ENCODE measurements around the gene TGM3.

The TGM3 gene

DNA sequence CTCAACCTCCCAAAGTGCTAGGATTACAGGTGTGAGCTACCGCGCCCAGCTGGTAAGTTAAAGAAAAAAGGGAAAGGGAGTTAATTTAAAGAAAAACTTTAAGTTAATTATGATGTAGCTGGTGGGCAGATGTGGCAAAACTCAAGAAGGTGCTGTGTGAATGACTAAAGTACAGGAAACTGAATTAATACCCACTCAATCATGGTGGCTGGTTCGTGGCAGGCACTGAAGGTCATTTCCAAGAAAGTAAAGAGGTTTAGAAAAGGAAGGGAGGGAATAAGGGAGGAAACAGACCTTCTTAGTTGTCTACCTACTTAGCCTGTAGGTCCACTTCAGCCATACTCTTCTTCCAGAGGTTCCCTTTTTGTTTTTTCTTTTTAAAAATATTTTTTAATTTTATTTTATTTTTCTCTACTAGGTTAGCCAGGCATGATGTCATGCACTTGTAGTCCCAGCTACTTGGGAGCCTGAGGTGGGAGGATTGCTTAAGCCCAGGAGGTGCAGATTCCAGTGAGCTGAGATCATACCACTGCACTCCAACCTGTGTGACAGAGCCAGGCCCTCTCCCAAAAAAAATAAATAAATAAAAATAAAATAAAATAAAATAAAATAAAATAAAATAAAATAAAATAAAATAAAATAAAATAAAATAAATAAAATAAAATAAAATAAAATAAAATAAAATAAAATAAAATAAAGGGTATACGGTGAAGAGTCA, 11.9 kb upstream of the TGM3 start:
- no peak for DNase-seq (ENCODE audit: low read depth in 1 of 2, low spot score in 1 of 2)

DNA sequence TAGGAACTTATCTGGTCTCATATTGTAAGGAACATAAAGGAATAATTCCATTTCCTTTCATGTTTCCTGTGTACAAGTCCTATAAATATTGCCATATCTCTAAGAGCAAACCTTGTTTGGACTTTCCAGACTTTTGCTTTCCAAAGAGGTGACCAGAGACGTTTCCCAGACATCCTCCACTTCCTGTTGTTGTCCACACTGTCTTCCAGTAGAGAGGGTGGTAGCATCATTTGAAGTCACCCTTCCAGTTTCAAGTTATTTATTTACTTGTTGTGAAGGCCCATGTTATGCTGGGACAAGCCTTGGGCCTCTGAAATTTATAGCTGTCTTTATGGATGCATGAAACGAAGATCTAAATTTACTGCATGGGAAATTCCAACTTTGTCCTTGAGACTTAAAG, 10.6 kb upstream of the TGM3 start:
- no peak for DNase-seq (ENCODE audit: low read depth in 1 of 2, low spot score in 1 of 2)

DNA sequence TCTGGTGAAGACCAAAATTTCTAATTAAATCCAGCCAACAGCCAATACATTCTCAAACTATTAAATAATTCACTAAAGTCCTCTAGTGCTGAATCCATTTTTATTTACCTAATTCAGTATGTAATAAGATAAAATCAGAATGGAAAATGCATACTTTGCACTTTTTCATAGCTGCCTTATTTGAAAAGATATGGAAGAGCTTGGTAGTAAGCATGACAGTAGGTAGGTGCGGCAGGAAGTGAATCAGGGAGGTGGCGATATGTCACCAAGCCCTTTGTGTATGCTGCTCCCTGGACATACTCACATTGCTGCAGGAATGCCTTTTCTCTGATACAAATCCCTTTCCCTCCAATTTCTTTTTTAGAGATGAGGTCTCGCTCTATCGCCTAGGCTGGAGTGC, 10.2 kb upstream of the TGM3 start:
- no peak for DNase-seq (ENCODE audit: low read depth in 1 of 2, low spot score in 1 of 2)

DNA sequence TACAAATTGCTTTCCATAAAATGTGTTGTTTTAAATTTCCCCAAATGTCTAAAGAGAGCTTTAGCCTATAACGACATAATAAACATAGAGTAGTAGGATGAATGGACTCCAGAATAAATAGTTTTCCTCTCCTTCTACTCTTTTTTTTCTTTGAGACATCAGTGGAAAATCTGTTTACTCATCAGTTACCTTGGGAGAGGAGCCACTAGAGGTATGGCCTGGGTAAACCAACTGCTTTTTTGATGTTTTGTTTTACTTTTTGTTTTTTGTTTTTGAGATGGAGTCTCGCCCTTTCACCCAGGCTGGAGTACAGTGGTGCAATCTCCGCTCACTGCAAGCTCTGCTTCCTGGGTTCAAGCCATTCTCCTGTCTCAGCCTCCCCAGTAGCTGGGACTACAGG, 8.3 kb upstream of the TGM3 start:
- no peak for DNase-seq (ENCODE audit: low read depth in 1 of 2, low spot score in 1 of 2)

DNA sequence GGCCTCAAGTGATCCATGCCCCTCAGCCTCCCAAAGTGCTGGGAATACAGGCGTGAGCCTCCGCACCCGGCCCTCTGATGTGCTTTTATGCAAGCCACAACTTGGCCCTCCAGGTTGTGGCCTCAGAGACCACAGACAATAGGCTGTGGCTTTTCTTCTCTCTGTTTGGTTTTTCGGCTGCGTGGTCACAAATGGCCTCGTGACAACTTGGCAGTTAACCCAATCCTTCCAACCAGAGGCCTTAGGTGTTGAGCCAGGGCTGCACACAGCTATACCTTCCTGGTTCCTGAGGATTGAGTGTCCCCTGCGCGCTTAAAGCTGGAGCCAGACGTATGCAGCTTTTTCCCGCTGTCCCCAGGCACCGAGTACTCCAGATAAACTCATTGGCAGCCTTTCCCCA, 6.3 kb upstream of the TGM3 start:
- no peak for DNase-seq (ENCODE audit: low read depth in 1 of 2, low spot score in 1 of 2)

DNA sequence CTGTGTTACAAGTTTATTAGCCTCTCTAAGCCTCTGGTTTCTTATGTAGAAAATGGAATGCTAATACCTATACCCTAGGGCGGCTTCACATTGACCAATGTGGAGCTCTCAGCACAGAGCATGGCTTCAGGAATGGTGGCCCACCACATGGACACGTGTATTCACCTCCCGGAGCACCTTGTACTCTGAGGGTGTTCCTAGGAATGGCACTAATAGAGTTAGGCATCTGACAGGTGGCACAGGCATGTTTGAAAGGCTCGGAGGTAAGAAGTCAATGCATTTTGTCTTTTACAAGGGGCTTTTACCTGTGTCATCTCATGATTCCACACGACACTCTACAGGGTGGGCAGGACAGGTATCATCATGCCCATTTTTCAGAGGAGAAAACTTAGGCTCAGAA, 5.3 kb upstream of the TGM3 start:
- DNase-seq (ENCODE audit: low read depth in 1 of 2, low spot score in 1 of 2): no peak

DNA sequence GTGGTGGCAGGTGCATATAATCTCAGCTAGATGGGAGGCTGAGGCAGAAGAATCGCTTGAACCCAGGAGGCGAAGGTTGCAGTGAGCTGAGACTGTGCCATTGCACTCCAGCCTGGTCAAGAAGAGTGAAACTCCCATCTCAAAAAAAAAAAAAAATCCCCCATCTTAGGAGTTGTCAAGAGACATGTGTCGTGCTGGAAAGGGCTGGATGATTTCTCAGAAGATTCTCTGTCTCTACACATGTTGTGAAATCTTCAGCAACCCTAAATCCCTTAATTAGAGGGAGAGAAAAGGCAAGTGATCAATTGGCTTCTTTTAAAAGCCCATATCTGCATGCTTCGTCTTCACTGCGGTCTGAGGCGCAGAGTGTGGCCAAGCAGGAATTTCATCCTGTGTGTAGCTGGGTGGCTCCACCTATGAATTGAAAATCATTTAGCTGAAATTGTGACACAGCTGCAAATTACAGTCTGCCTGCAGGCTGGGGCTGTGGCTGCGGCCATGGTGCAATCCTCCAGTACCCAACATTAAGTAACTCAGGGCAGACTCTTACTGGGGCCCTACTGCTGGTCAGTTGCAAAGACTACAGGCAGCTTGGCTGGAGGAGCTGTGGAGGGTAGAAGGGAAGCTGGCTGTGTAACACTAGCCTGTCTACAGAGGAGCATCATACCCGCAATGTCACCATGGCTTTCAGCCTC, 3.2 kb upstream of the TGM3 start:
- DNase-seq (ENCODE audit: low read depth in 1 of 2, low spot score in 1 of 2): no peak

DNA sequence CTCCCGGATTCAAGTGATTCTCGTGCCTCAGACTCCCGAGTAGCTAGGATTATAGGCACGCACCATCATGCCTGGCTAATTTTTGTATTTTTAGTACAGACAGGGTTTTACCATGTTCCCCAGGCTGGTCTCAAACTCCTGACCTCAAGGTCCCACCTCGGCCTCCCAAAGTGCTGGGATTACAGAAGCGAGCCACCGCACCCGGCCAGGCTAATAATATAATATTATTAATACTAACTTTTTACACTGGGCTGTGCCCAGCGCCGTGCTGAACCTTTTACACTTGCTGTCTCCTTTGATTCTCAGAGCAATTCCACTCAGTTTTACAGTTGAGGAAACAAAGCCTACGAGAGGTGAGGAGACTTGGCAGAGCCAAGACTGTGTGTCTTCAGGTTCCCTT, 2.3 kb upstream of the TGM3 start:
- no peak for DNase-seq (ENCODE audit: low read depth in 1 of 2, low spot score in 1 of 2)

DNA sequence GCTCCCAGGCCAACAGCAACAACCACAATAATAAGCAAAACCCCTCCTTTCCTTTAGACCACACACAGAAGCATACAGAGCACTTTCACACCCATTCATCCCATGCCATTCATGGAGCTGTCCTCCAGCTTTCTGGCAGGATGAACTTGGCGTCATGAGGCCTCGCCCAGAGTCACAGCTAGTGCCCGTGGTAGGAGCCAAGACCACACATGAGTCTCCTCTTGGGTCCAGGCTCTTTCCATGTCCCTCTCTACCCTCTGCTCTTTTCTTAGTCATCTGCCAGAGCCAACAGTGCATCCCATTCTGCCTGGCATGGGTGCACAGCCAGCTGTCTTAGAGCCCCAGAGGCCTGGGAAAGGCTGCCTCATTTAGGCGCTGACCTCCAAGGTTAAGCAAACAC, 1.8 kb upstream of the TGM3 start:
- no peak for DNase-seq (ENCODE audit: low read depth in 1 of 2, low spot score in 1 of 2)

DNA sequence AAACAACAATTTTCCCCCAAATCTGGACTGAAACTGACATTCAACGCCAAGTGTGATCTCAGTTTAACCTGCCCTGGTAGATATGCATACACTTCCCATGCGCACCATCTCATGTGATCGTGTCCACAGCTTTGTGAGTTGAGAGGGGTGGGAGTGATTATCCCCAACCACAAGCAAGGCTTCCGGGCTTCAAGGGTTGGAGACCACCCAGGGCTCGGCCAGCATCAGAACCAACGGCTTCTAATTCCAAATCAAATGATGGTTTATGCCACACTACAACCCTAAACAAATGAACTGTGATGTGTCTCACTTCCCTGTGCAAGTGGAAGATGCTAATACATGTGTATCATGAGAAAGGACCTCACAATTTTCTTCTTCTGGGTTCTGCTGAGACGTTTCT, 515 bp upstream of the TGM3 start:
- no peak for DNase-seq (ENCODE audit: low read depth in 1 of 2, low spot score in 1 of 2)

DNA sequence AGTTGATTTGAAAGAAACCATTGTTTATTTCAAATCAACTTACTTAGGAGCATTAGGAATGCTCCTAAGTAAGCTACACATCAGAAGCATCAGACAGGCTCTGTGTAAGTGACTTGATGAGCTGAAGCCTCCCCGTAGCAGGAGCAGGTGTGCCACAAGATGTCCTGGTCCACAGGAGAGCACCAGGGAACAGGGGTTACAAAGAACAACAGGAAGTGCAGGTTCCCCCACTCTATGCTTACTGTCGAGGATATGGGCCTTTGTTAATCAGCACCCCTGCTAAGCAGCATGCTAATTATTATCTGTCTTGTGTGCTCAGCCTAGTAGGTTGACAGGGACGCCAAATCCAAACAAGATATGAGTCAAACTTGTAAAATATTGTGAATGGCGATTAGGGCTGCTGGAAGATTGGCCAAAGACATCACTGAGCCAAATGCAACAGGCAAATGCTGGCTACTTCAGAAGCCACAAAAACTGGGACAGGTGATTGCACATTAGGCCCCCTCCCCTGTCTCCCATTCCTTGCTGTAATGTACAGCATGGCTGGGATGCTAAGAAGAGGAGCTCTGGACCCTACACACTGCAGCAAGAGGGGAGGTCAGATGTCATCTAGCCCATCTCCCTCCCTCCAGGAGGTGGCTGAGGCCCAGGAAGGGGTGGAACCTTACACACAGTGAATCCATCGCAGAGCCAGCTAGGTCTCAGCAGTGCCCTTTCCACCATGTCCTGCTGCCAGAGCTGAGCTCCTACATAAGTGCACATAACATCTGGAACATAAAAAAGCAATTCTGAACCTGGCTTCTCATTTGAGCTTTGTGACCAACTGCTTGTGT, 939 bp downstream of the TGM3 start:
- DNase-seq (ENCODE audit: low read depth in 1 of 2, low spot score in 1 of 2): no peak

DNA sequence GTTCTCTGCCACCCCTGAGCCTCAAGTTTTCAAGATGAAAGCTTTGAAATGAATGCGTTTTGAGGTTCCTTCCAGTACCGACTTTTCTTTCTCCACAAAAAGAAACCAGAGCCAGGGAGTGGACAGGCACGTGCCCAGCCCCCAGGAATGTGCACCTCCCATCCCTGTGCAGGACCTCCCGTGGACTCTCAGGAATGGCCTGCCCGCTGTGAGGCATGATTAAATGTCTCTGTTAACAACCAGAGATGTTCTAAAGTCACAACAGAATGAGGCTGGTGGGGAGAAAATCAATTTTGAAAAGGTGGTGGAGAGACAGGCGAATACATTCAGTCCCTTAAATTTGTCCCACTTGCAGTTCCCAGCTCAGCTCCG, 1.5 kb downstream of the TGM3 start:
- no peak for DNase-seq (ENCODE audit: low read depth in 1 of 2, low spot score in 1 of 2)

DNA sequence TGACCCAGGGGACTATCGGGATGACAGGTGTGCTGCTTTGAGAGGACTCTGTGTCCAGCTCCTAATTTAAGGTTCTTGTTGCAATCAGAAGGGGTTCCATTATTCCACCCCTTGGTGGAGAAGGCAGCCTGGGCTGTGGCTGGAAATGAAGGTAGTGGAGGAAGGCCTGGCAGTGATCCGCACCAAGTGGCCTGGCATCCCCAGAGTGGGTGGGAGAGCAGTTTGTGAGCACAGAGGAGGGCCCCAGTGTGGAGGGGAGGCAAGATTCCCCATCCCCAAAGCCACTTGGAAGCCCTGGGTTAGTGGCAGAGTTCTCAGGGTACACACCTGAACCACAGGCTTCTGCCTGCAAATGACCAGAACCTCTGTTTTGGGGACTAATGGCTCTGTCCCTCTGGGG, 2.3 kb downstream of the TGM3 start:
- no peak for DNase-seq (ENCODE audit: low read depth in 1 of 2, low spot score in 1 of 2)

DNA sequence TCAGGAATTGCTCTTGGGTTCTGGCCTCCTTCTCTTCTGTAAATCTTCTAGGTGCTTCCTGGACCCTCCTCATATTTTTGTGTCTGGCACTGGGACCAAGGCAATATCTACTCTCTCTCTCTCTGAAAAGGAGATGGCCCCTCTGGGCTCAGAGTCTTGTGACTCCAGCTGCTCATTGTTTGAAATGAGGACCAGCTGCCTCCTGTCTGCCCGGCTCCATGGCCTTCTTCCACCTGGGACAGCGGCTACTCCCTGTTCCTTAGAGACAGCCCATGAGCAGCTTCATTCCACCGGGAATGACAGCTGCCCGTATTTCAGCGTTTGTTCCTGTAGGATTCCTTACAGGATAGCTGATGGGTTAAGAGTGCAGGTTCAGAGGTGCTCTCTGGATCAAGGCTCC, 2.9 kb downstream of the TGM3 start:
- no peak for DNase-seq (ENCODE audit: low read depth in 1 of 2, low spot score in 1 of 2)

DNA sequence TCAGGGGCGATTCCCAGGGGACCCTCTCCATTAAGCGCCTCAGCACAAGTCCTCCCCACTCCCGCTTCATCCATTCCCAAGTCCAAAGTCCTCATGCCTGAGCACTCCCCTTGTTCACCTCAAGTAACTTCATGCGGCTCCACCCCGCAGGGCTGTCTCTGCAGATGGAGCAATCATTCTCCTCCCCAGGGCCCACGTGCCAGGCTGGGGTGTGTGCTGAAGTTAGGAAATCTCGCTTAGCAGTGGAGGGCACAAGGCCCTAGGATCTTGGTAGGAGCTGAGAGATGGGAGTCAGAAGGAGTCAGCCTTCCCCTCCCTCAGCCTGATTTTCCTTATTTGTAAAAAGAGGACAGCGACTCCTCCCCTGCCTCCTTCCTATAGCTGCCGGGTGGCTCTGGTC, 3.5 kb downstream of the TGM3 start:
- no peak for DNase-seq (ENCODE audit: low read depth in 1 of 2, low spot score in 1 of 2)

DNA sequence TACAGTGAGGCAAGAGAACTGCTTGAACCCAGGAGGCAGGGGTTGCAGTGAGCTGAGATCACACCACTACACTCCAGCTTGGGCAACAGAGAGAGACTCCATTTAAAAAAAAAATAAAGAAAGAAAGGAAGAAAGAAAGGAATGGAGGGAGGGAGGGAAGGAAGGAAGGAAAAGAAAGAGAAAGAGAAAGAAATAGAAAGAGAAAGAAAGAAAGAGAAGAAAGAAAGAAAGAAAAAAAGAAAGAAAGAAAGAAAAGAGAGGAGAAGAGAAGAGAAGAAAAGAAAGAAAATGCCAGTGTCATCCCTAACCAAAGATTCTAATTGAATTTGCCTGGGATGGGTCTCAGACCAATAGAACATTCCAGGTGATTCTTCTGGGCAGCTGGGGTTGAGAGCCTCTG, 4.2 kb downstream of the TGM3 start:
- DNase-seq (ENCODE audit: low read depth in 1 of 2, low spot score in 1 of 2): no peak

DNA sequence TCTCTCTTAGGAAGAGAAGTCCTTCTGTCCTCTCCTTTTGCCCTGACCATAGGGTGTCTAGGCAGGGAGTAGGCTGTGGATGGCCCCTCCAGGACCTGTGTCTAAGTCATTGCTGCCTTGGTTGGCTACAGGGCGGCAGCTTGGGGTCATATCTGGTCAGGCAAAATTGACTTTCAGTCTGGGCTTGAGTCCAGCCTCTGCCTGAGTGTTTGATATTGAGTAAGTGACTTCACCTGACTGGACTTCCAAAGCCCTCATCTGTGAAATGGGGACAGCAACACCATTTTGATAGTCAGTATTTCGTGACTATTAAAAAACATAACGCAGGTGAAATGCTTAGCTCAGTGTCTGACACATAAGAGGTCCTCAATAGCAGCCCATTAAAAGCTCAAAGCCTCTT, 4.6 kb downstream of the TGM3 start:
- no peak for DNase-seq (ENCODE audit: low read depth in 1 of 2, low spot score in 1 of 2)

DNA sequence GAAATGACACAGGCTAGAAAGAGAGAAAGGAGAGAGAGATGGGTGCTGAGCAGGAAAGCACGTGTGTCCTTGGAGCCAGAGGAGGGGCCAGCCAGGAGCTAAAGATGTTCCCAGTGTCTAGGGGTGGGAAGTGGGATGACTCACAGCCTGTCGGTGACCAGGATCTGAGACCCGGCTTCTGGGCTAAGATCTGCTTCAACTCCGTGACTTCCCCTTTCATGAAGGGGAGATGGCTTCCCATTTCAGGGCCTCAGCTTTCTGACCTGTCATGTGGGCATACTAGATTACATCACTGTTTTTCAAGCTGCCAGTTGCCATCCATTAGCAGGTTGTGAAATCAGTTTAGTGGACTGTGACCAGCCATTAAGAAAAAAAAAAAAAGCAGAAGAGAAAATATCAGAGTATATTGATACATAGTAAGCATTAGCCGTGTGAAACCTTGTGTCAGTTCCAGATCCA, 5.4 kb downstream of the TGM3 start:
- DNase-seq (ENCODE audit: low read depth in 1 of 2, low spot score in 1 of 2): no peak

DNA sequence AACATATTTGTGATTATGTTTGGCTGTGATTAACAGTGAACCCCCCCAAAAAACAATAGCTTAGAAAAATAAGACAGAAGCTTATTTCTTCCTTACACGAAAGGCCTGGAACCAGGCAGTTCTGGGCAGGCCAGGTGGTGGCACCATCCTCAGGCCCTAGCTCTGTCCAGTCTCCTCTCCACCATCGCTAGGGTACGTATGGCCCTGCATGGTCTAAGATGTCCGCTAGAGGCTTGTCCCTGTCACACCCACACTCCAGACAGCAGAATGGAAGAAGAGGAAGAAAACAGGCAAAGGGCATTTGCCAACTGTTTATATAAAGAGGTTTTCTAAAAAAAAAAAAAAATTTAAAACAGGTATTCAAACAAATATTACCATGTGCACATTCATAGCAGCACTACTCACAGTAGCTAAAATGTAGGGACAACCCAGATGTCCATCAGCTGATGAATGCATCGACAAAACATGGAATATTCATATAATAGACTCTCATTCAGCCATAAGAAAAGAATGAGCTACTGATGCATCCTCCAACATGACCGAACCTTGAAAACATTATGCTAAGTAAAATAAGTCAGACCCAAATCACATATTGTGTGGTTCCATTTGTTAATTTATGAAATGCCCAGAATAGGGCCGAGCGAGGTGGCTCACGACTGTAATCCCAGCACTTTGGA, 6.7 kb downstream of the TGM3 start:
- DNase-seq (ENCODE audit: low read depth in 1 of 2, low spot score in 1 of 2): no peak

DNA sequence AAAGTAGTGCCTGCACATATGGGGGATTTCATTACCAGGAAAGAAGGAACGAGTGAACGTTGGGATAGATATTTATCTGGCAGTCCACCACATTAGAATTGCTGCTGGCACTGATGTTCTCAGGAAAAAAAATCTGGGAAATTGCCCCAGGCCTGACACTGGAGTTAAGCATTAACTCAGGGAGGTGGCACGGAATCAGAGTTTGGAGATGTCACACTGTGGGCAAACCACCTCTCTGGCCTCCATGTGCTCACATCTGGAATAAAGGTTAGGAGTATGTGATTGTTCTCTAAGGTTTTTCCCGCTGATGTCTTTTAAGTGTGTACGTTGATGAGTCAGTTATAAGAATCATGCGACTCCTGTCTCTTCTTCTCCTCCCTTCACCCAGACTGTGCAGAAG, 7.9 kb downstream of the TGM3 start:
- DNase-seq (ENCODE audit: low read depth in 1 of 2, low spot score in 1 of 2): no peak

DNA sequence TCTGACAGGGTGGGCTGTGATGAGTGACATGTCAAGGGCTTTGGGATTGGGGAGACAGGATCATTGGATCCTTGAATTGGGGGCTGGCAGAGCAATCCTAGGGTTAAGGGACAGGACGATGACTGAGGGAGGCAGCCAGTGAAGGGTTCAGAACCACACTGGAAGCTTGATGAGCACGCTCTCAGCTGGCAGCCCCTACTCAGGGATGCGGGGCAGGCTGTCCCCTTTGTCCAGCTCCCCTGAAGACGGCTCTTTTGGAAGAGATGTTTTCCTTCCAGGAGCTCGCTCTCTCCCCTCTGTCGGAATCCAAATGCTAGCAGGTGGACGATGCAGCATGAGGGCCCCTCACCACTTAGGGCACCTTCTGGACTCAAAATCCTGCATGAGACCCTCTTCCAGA, 8.4 kb downstream of the TGM3 start:
- DNase-seq (ENCODE audit: low read depth in 1 of 2, low spot score in 1 of 2): no peak

DNA sequence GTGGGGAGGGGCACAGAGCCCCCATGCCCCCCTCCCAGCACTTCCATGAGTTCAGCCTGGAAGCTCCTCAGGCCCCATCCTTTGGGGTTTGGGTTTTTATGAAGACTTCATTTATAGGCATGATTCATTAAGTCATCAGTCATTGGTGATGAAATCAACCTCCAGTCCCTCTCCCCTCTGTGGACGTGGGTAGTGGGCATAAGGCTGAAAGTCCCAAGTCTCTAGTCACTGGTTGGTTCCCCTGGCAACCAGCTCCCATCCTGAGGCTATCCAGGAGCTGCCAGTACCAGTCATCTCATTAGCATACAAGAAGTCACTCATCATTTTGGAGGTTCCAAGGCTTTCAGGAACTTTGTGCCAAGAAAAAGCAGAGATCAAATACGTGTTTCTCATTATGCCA, 9.2 kb downstream of the TGM3 start:
- DNase-seq (ENCODE audit: low read depth in 1 of 2, low spot score in 1 of 2): no peak
